Measurements from ENCODE around the gene ENPP6. TPM values are rescaled to one million over a fixed set of nuclear protein-coding genes. Genes with fewer than 3 reads are reported as not detected.

ENPP6 gene
- polyA plus RNA-seq, 1 experiment, result not detected

DNA sequence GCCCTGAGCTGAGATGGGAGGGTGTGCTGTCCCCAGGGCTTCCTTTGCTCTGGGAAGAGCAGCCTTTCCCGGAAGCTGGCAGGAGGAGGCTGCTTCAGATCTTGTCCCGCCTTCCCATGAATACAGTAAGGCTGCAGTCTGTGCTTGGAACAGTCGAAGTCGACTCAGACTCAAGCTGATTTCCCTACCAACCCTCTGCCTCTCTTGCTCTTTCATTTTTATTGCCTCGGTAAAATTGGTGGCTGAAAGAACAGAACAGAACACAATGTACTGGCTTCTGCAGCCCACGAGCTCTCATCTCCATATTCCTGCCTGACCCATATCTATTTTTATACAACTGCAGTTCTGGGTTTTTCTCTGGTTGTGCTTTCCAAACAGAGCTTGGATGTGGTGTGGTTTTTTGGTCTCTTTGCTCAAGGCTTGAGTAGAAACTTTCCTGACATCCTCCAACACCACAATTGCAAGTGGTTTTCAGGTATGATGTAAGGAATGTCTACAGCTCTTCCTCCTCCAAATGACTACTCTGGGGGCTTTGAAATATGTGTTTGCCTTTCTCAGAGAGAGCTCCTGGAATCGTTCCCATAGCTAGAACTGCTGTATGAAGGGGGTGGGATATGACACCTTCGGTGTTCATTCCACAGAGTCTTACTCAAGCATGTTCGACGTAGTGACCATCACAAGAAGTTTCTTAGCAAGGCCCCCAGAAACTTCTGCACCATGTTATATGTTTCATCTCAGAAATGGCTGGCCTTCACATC is 61.3 kb downstream of the ENPP6 start:
- DNase-seq (ENCODE audit: low read depth), result no peak
- Histone ChIP-seq H3K27me3 (ENCODE audit: control insufficient read depth, insufficient read depth, low read length) (no peaks in the 10 kb centered on the region), H3K36me3 (ENCODE audit: control insufficient read depth, insufficient read depth, low read length) (no peaks in the 10 kb centered on the region), H3K4me3 (ENCODE audit: low read depth, low read length) (no peak overlapping the region)
- ChIA-PET CTCF (no interaction called here), POLR2A (no interaction called here)
- TF ChIP-seq, protein P1, sequence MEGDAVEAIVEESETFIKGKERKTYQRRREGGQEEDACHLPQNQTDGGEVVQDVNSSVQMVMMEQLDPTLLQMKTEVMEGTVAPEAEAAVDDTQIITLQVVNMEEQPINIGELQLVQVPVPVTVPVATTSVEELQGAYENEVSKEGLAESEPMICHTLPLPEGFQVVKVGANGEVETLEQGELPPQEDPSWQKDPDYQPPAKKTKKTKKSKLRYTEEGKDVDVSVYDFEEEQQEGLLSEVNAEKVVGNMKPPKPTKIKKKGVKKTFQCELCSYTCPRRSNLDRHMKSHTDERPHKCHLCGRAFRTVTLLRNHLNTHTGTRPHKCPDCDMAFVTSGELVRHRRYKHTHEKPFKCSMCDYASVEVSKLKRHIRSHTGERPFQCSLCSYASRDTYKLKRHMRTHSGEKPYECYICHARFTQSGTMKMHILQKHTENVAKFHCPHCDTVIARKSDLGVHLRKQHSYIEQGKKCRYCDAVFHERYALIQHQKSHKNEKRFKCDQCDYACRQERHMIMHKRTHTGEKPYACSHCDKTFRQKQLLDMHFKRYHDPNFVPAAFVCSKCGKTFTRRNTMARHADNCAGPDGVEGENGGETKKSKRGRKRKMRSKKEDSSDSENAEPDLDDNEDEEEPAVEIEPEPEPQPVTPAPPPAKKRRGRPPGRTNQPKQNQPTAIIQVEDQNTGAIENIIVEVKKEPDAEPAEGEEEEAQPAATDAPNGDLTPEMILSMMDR (IDR thresholded peaks at IDR 0.05; ENCODE audit: insufficient read depth, low read depth, low read length), result no peak

- DNase-seq (ENCODE audit: low read depth), result no peak
- POLR2A ChIA-PET, result no interaction called here
- CTCF ChIA-PET, result no interaction called here
- Histone ChIP-seq H3K36me3 (ENCODE audit: control insufficient read depth, insufficient read depth, low read length) (no peaks in the 10 kb centered on the region), H3K27me3 (ENCODE audit: control insufficient read depth, insufficient read depth, low read length) (no peaks in the 10 kb centered on the region), H3K4me3 (ENCODE audit: low read depth, low read length) (no peak overlapping the region)
- TF ChIP-seq, protein P1 (IDR thresholded peaks at IDR 0.05; ENCODE audit: insufficient read depth, low read depth, low read length), result no peak
Observed at GRCh38 chr4:184154199-184154598, 63.5 kb downstream of the ENPP6 start.

DNA sequence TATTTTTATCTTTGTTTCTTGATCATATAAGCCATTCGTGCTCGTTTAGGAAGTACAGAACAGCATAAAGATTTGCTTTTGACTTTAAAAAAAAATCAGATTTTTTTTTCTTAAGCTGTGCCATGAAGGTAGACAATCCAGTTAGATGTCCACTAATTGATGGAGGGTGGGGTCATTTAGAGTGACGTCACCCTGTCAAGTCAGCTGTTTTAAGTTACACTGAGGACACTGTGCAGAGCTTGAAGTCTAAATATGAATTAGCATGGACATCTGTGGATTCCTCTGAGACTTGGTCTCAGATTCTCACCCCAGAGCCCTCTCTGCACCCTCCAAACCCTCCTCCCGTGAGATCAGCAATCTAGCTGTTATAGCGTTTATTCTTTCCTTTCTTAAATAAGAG is 63.9 kb downstream of the ENPP6 start:
- CTCF ChIA-PET, result interaction anchor here (1.7 kb wide), 1 partner anchor 14 kb away, joined by 5 read pairs; no protein-coding TSS in a partner anchor
- Histone ChIP-seq H3K4me3 (ENCODE audit: low read depth, low read length) (no peak overlapping the region), H3K36me3 (ENCODE audit: control insufficient read depth, insufficient read depth, low read length) (no peaks in the 10 kb centered on the region), H3K27me3 (ENCODE audit: control insufficient read depth, insufficient read depth, low read length) (no peaks in the 10 kb centered on the region)
- TF ChIP-seq, protein P1 (IDR thresholded peaks at IDR 0.05; ENCODE audit: insufficient read depth, low read depth, low read length), result no peak
- no peak for DNase-seq (ENCODE audit: low read depth)
- POLR2A ChIA-PET, result no interaction called here

GRCh38 chr4:184151988-184152485 is 65.6 kb downstream of the ENPP6 start:
- Histone ChIP-seq H3K27me3 (ENCODE audit: control insufficient read depth, insufficient read depth, low read length) (no peaks in the 10 kb centered on the region), H3K4me3 (ENCODE audit: low read depth, low read length) (no peak overlapping the region), H3K36me3 (ENCODE audit: control insufficient read depth, insufficient read depth, low read length) (no peaks in the 10 kb centered on the region)
- TF ChIP-seq, protein P1 (IDR thresholded peaks at IDR 0.05; ENCODE audit: insufficient read depth, low read depth, low read length), result no peak
- DNase-seq (ENCODE audit: low read depth), result no peak
- CTCF ChIA-PET, result no interaction called here
- POLR2A ChIA-PET, result no interaction called here

DNA sequence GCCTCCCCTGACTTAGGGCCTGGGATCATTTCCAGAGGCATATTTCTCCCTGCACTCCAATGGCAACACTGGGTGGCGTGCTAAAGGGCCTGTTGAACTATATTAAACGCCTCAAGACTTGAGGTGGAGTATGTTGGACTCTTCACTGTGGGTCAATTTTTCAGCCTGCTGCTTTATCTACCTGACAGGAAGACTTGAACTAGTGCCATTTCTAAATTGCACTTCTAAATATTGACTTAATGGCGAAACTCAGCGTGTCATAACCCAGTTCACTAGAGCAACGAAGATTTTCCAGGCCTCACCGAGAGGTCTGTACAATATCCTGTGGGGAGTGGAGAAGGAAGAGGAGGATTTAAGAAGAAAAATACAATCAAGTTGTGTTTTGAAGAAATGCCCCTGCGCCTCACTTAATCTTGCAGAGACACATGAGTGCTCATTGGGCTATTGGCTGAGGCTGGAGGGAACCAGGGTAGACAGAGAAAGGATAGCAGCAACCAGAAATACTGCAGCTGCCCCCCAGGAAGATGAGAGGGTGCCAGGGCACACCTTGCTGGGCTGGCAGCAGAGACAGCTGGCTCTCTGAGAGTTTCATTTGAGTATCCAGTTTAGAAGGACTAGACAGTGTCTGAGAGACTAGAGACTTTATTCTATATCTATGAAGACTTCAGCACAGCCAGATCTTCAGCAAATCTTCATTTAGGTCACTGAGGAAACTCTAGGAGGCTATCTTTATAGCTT is 67.4 kb downstream of the ENPP6 start:
- ChIA-PET POLR2A (no interaction called here), CTCF (no interaction called here)
- TF ChIP-seq, protein P1 (IDR thresholded peaks at IDR 0.05; ENCODE audit: insufficient read depth, low read depth, low read length), result no peak
- Histone ChIP-seq H3K4me3 (ENCODE audit: low read depth, low read length) (no peak overlapping the region), H3K27me3 (ENCODE audit: control insufficient read depth, insufficient read depth, low read length) (no peaks in the 10 kb centered on the region), H3K36me3 (ENCODE audit: control insufficient read depth, insufficient read depth, low read length) (no peaks in the 10 kb centered on the region)
- no peak for DNase-seq (ENCODE audit: low read depth)
